ENCODE measurements around the gene LY9. TPM values are rescaled to one million over a fixed set of nuclear protein-coding genes. Genes with fewer than 3 reads are reported as not detected.
"Not testable (repeated sequence)": the region's sequence is repeated elsewhere in the genome, so short reads cannot be mapped to it uniquely, and the experiment has no call there.

Gene LY9
- total and polyA plus RNA-seq, 2 experiments from 2014 or later = not detected

GRCh38 chr1:160875591-160875990 is 79.6 kb downstream of the LY9 start:
- not testable (repeated sequence) for H2AFZ ChIP-seq; H3K27ac ChIP-seq (ENCODE audit: low read depth); H3K27me3 Mint-ChIP-seq (ENCODE audit: insufficient read depth, low read depth, poor library complexity); H3K4me2 ChIP-seq; H3K36me3 ChIP-seq (ENCODE audit: insufficient read depth); H3K79me2 ChIP-seq (replicated peaks; ENCODE audit: insufficient read depth); H3K27me3 ChIP-seq (ENCODE audit: insufficient read depth); H3K9me3 Mint-ChIP-seq; H3K27ac Mint-ChIP-seq; H3K4me3 ChIP-seq; H4K20me1 ChIP-seq (replicated peaks; ENCODE audit: insufficient read depth); H3K36me3 Mint-ChIP-seq (ENCODE audit: low read depth); H3K9me2 ChIP-seq (ENCODE audit: insufficient read depth); DNase-seq (ENCODE audit: low spot score); H3K4me3 Mint-ChIP-seq; H3F3A ChIP-seq (replicated peaks; ENCODE audit: low read depth); H3K4me1 ChIP-seq (ENCODE audit: insufficient read depth); ATAC-seq
- peaks cover 12% of the 10 kb centered on the region; the same call in 2 of the 3 replicates for H3K4me1 Mint-ChIP-seq

- no peaks in the 10 kb centered on the region for H4K20me1 ChIP-seq (replicated peaks; ENCODE audit: insufficient read depth)
- peaks cover 7% of the 10 kb centered on the region for H3K9me2 ChIP-seq (ENCODE audit: insufficient read depth)
- DNase-seq (ENCODE audit: low spot score) (no peak), ATAC-seq (no peak)
- no peak overlapping the region for H3K27ac ChIP-seq (ENCODE audit: low read depth)
- no peak overlapping the region for H2AFZ ChIP-seq
- H3K27me3 Mint-ChIP-seq (ENCODE audit: insufficient read depth, low read depth, poor library complexity) = peaks cover 1% of the 10 kb centered on the region
- no peaks in the 10 kb centered on the region for H3K79me2 ChIP-seq (replicated peaks; ENCODE audit: insufficient read depth)
- 0 out of 2 replicates have a peak, but pooled peaks cover 4% of the 10 kb centered on the region for H3K4me1 ChIP-seq (ENCODE audit: insufficient read depth)
- TF ChIP-seq ZNF114 (CRISPR knock-in tag; IDR thresholded peaks at IDR 0.05) (no peak), EZH2phosphoT487 (IDR thresholded peaks at IDR 0.05; ENCODE audit: unreplicated experiment) (no peak), STAT1 (IDR thresholded peaks at IDR 0.05; ENCODE audit: unreplicated experiment) (no peak), POLR2AphosphoS5 (IDR thresholded peaks at IDR 0.05; ENCODE audit: low read depth) (no peak), EZH2 (IDR thresholded peaks at IDR 0.05; ENCODE audit: low read depth, unreplicated experiment) (no peak), REST (IDR thresholded peaks at IDR 0.05; ENCODE audit: unreplicated experiment) (no peak), ZNF462 (CRISPR knock-in tag; IDR thresholded peaks at IDR 0.05) (no peak), NANOG (IDR thresholded peaks at IDR 0.05; ENCODE audit: borderline replicate concordance) (no peak)
- no peak overlapping the region for H3K27ac Mint-ChIP-seq
- no peaks in the 10 kb centered on the region for H3K36me3 ChIP-seq (ENCODE audit: insufficient read depth)
- H3K36me3 Mint-ChIP-seq (ENCODE audit: low read depth) = no peaks in the 10 kb centered on the region
- H3K4me2 ChIP-seq = no peak overlapping the region
- no peak overlapping the region for H3K4me3 ChIP-seq
- H3K9me3 Mint-ChIP-seq = no peaks in the 10 kb centered on the region
- no peaks in the 10 kb centered on the region for H3F3A ChIP-seq (replicated peaks; ENCODE audit: low read depth)
- peaks cover 10% of the 10 kb centered on the region; the same call in 2 of the 3 replicates for H3K4me1 Mint-ChIP-seq
- H3K27me3 ChIP-seq (ENCODE audit: insufficient read depth) = no peaks in the 10 kb centered on the region
- H3K4me3 Mint-ChIP-seq = no peak overlapping the region
These were observed 80.3 kb downstream of the LY9 start for GRCh38 chr1:160876311-160876710.

All from GM23338 (cell line).